ENCODE data around the gene ERC2. TPM values are rescaled to one million over a fixed set of nuclear protein-coding genes. Genes with fewer than 3 reads are reported as not detected.
"Not testable (repeated sequence)": the region's sequence is repeated elsewhere in the genome, so short reads cannot be mapped to it uniquely, and the experiment has no call there.

The ERC2 gene
- total RNA-seq, 2 donors from 2014 or later, result 16.1 to 22.8 TPM

- H3K4me1 Mint-ChIP-seq; H3K9ac ChIP-seq (ENCODE audit: extremely low read depth, low read length, poor library complexity, severe bottlenecking); H3K27ac ChIP-seq (ENCODE audit: low read depth, low read length); H3K36me3 ChIP-seq (ENCODE audit: control insufficient read depth, insufficient read depth, low read length); H3K27me3 ChIP-seq (ENCODE audit: control insufficient read depth, insufficient read depth, low read length, poor library complexity, severe bottlenecking); H3K27ac Mint-ChIP-seq; H3K4me3 ChIP-seq (ENCODE audit: low read length); H3K4me1 ChIP-seq (ENCODE audit: control insufficient read depth, insufficient read depth, low read length); H3K9me3 Mint-ChIP-seq; H3K4me3 Mint-ChIP-seq; H3K9me3 ChIP-seq (ENCODE audit: control insufficient read depth, low read length); H3K36me3 Mint-ChIP-seq (ENCODE audit: low read depth): not testable (repeated sequence)
- peak; percentile 81 for TF ChIP-seq CTCF (conservative IDR thresholded peaks at IDR 0.05)
- WGBS, 2 experiments (ENCODE audit: insufficient coverage in 1 of 2, insufficient read length in 1 of 2), result 64% methylated on average over 6 of the region's 6 CpGs
- peak; percentile 79 for DNase-seq
- H3K27me3 Mint-ChIP-seq (ENCODE audit: insufficient read depth), result peaks cover 16% of the 10 kb centered on the region
Observed at GRCh38 chr3:55505102-55505501, 963.2 kb downstream of the ERC2 start.

GRCh38 chr3:55501905-55502304 is 966.4 kb downstream of the ERC2 start:
- no peak overlapping the region for H3K9ac ChIP-seq (ENCODE audit: extremely low read depth, low read length, poor library complexity, severe bottlenecking)
- no peak overlapping the region for H3K4me3 ChIP-seq (ENCODE audit: low read length)
- no peaks in the 10 kb centered on the region for H3K36me3 ChIP-seq (ENCODE audit: control insufficient read depth, insufficient read depth, low read length)
- DNase-seq, result no peak
- H3K9me3 ChIP-seq (ENCODE audit: control insufficient read depth, low read length), result no peaks in the 10 kb centered on the region
- 90% methylated on average over 3 of the region's 3 CpGs for WGBS, 2 experiments (ENCODE audit: insufficient coverage in 1 of 2, insufficient read length in 1 of 2)
- no peak overlapping the region for H3K27ac Mint-ChIP-seq
- no peaks in the 10 kb centered on the region for H3K36me3 Mint-ChIP-seq (ENCODE audit: low read depth)
- H3K9me3 Mint-ChIP-seq, result no peaks in the 10 kb centered on the region
- no peak overlapping the region for H3K27ac ChIP-seq (ENCODE audit: low read depth, low read length)
- H3K27me3 Mint-ChIP-seq (ENCODE audit: insufficient read depth), result peaks cover 8% of the 10 kb centered on the region
- no peak for TF ChIP-seq CTCF (conservative IDR thresholded peaks at IDR 0.05)
- no peaks in the 10 kb centered on the region for H3K4me1 Mint-ChIP-seq
- no peaks in the 10 kb centered on the region for H3K4me1 ChIP-seq (ENCODE audit: control insufficient read depth, insufficient read depth, low read length)
- H3K4me3 Mint-ChIP-seq, result no peak overlapping the region
- H3K27me3 ChIP-seq (ENCODE audit: control insufficient read depth, insufficient read depth, low read length, poor library complexity, severe bottlenecking), result no peaks in the 10 kb centered on the region

GRCh38 chr3:55500555-55501330 is 967.5 kb downstream of the ERC2 start:
- no peak overlapping the region for H3K27ac Mint-ChIP-seq
- WGBS, 2 experiments (ENCODE audit: insufficient coverage in 1 of 2, insufficient read length in 1 of 2), result 88 to 89% methylated on average over 3 to 4 of the region's 5 CpGs
- H3K4me1 Mint-ChIP-seq, result no peaks in the 10 kb centered on the region
- peaks cover 4% of the 10 kb centered on the region for H3K27me3 Mint-ChIP-seq (ENCODE audit: insufficient read depth)
- no peaks in the 10 kb centered on the region for H3K27me3 ChIP-seq (ENCODE audit: control insufficient read depth, insufficient read depth, low read length, poor library complexity, severe bottlenecking)
- H3K9me3 ChIP-seq (ENCODE audit: control insufficient read depth, low read length), result no peaks in the 10 kb centered on the region
- DNase-seq, result no peak
- no peaks in the 10 kb centered on the region for H3K36me3 Mint-ChIP-seq (ENCODE audit: low read depth)
- H3K4me1 ChIP-seq (ENCODE audit: control insufficient read depth, insufficient read depth, low read length), result no peaks in the 10 kb centered on the region
- no peaks in the 10 kb centered on the region for H3K9me3 Mint-ChIP-seq
- no peak overlapping the region for H3K4me3 Mint-ChIP-seq
- H3K27ac ChIP-seq (ENCODE audit: low read depth, low read length), result no peak overlapping the region
- no peaks in the 10 kb centered on the region for H3K36me3 ChIP-seq (ENCODE audit: control insufficient read depth, insufficient read depth, low read length)
- H3K9ac ChIP-seq (ENCODE audit: extremely low read depth, low read length, poor library complexity, severe bottlenecking), result no peak overlapping the region
- no peak overlapping the region for H3K4me3 ChIP-seq (ENCODE audit: low read length)
- no peak for TF ChIP-seq CTCF (conservative IDR thresholded peaks at IDR 0.05)
